Transverse colon (tissue), 4 donors: ENCODE measurements around the gene ZFP62. TPM values are rescaled to one million over a fixed set of nuclear protein-coding genes. Genes with fewer than 3 reads are reported as not detected.

Experiments used
- DNase-seq: peaks from one replicate; pipeline ENCODE4 v3.0.0-alpha.2; 2019
- H3K27ac ChIP-seq, 4 donors: fragments of 200-600 bp; sonication (generic); 2 replicates each; pipeline ENCODE4 v1.5.1; 2016 to 2018; ENCODE audit warnings: inconsistent platforms in 4 of 4
- H3K27me3 ChIP-seq: fragments of 200-600 bp; sonication (generic); 2 replicates; pipeline ENCODE4 v1.5.1; 2017; ENCODE audit warnings: inconsistent platforms
- H3K36me3 ChIP-seq, 4 donors: fragments of 200-600 bp; sonication (generic); 2 replicates each; pipeline ENCODE4 v1.5.1; 2017 to 2019; ENCODE audit warnings: inconsistent platforms in 4 of 4
- H3K4me1 ChIP-seq, 4 donors: fragments of 200-600 bp; sonication (generic); 2 replicates each; pipeline ENCODE4 v1.5.1; 2017 to 2020; ENCODE audit warnings: inconsistent platforms in 4 of 4
- H3K4me3 ChIP-seq, 4 donors: fragments of 200-600 bp; sonication (generic); 1 replicate in 1 of 4; 2 replicates in 3 of 4; pipeline versions ENCODE4 v1.5.1 to v1.6.1; 2017 to 2019; ENCODE audit warnings: inconsistent platforms in 4 of 4
- H3K9me3 ChIP-seq, 2 donors: fragments of 200-600 bp; sonication (generic); 2 replicates each; pipeline ENCODE4 v1.5.1; 2017 to 2019; ENCODE audit warnings: inconsistent platforms in 2 of 2
- CTCF ChIP-seq, 5 experiments: fragments of 200-600 bp in 3 of 5; fragments of 450-650 bp in 2 of 5; sonication (generic) in 3 of 5; IDR thresholded peaks; 1 replicate in 2 of 5; 2 replicates in 3 of 5; pipeline ENCODE4 v1.5.1; 2016 to 2017; ENCODE audit warnings: antibody characterized with exemption in 5 of 5, inconsistent platforms in 3 of 5, mild to moderate bottlenecking in 2 of 5, moderate library complexity in 1 of 5
- EP300 ChIP-seq: sonication (generic); formaldehyde crosslinking; IDR thresholded peaks from one replicate; pipeline ENCODE4 v1.6.1; 2017; ENCODE audit warnings: antibody characterized with exemption, low read depth
- POLR2A ChIP-seq: fragments of 450-650 bp; IDR thresholded peaks from one replicate; pipeline ENCODE4 v1.6.1; 2016; ENCODE audit warnings: antibody characterized with exemption, mild to moderate bottlenecking, moderate library complexity
- POLR2AphosphoS5 ChIP-seq, 3 donors: sonication (generic); formaldehyde crosslinking; IDR thresholded peaks; one replicate each; pipeline ENCODE4 v1.6.1; 2016; ENCODE audit warnings: antibody characterized with exemption in 3 of 3
- WGBS, 2 donors: methylation state at CpG; one replicate each; pipeline ENCODE4 v1.1.5; 2018; ENCODE audit warnings: low coverage in 1 of 2; 5-methylcytosine and 5-hydroxymethylcytosine counted together
- in situ Hi-C, 4 donors: fragments of 200-750 bp; cut with MboI; loops; one replicate each; pipeline versions ENCODE4 v1.15.0 to v1.15.1; 2017; ENCODE audit warnings: low sequenced_read_pairs in 3 of 4, low pct_ligation_motif_present in 1 of 4, low pct_unique_long_range_greater_than_20kb in 1 of 4
- intact Hi-C: fragments of 100-400 bp; cut with DNase I; formaldehyde crosslinking; loops from one replicate; pipeline ENCODE4 v1.15.1; 2023; ENCODE audit warnings: low total_unique reads
- total RNA-seq, 4 donors: library from RNA; depleted of rRNA; stranded (reverse); fragments of >200 nt; gene quantifications; one replicate each; pipeline ENCODE4 v1.1.0, GENCODE V29; 2016

The ZFP62 gene
- total RNA-seq, 4 donors from 2014 or later = 4.1 to 35.7 (median 26.9) TPM

DNA sequence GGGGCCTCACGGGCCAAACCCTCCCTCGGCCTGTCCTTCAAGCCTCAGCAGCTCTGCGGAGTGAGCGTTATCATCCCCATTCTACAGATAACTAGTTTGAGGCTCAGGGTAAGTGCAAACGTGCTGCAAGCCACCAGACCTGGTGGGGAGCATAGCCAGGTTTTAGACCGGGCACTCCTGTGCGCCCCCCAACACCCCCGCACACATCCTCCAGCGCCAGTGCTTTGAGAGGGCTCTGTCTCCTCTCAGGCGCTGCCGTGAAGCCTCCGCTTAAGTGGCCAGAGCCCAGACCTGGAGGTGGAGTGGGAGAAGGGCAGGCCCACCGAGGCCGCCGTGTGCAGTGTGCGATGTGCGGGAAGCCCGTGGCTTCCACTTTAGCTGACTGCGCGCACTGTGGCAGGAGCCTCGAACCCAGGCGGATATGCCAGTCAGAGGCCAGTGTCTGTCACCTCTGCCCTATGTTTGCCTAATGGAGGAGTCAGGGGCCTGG is 56.9 kb downstream of the ZFP62 start:
- H3K36me3 ChIP-seq = no peaks in the 10 kb centered on the region
- in situ Hi-C loops (no loop called here), intact Hi-C loops (loop anchor here (10.0 kb wide), 1 partner anchor 421 kb away; the partner anchor contains the start of gene TRIM41)
- no peak for DNase-seq
- no peaks in the 10 kb centered on the region for H3K27me3 ChIP-seq
- H3K4me1 ChIP-seq = peaks cover 72 to 91% (median 83%) of the 10 kb centered on the region in 4 donors
- 72% methylated on average over 20 of the region's 22 CpGs; no CpG with 5 or more reads in 1 of the 2 donors for WGBS, 2 donors
- TF ChIP-seq CTCF (IDR thresholded peaks at IDR 0.05) = no peak
- TF ChIP-seq POLR2A = no peak
- no peak for TF ChIP-seq EP300
- TF ChIP-seq POLR2AphosphoS5 (IDR thresholded peaks at IDR 0.05) = no peak
- H3K9me3 ChIP-seq = no peaks in the 10 kb centered on the region
- peak overlapping the region in 2 of 4 donors; percentile 96 to 99 for H3K4me3 ChIP-seq
- peak overlapping the region; percentile 99 to 100 (median 99) for H3K27ac ChIP-seq

DNA sequence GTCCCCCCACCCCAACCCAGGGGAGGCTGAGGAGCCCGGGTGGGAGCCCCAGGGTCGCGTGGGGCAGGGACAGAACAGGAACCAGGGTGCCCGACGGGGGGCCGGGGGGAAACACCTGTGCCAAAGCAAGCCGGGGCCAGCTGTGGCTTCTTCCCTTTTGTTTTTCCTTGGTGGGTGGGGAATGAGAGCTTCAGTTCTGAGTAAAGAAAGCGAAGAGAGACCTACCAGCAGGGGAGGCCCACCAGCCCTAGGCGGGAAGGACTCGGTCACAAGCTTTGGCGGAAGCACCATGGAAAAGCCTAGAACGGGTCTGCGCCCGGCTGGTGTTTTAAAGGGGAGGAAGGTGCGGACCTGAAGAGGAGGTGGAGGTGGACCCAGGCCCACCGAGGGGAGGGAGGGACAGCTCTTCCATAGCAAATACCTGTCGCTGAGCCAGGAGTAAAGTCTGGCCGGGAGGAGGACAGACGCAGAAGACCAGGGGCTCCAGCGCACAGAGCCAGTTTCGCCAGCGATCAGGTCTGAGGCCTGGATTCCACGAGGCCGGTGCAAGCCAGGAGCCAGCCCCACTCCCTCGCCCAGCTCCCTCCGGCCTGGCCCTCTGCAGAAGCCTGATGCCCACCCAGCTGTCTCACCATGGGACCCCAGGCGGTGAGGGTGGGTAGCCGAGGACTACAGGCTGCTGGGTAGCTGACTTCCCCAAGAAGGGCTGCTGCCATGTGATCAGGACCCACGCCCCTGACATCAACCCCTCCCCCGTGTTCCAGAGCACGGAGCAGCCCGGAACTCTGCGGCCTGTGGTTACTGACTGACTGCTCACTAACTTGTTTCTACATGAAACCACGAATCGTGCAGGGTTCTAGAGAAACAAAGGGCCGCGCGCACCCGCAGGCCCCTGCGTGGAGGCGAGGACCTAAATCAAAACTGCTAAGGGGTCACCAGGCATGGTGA is 57.6 kb downstream of the ZFP62 start:
- intact Hi-C loops = loop anchor here (10.0 kb wide), 1 partner anchor 421 kb away; the partner anchor contains the start of gene TRIM41
- peaks cover 72 to 91% (median 83%) of the 10 kb centered on the region in 4 donors for H3K4me1 ChIP-seq
- 0 to 52% methylated on average over 3 to 41 of the region's 41 CpGs for WGBS, 2 donors
- no peaks in the 10 kb centered on the region for H3K27me3 ChIP-seq
- DNase-seq = peak; percentile 85
- peak overlapping the region; percentile 59 to 99 (median 92) for H3K4me3 ChIP-seq
- in situ Hi-C loops = no loop called here
- TF ChIP-seq POLR2A (peak; percentile 57), CTCF (IDR thresholded peaks at IDR 0.05) (no peak), EP300 (no peak), POLR2AphosphoS5 (IDR thresholded peaks at IDR 0.05) (peak; percentile 43 to 67 (median 59))
- no peaks in the 10 kb centered on the region for H3K36me3 ChIP-seq
- no peaks in the 10 kb centered on the region for H3K9me3 ChIP-seq
- peak overlapping the region; percentile 99 to 100 (median 99) for H3K27ac ChIP-seq

DNA sequence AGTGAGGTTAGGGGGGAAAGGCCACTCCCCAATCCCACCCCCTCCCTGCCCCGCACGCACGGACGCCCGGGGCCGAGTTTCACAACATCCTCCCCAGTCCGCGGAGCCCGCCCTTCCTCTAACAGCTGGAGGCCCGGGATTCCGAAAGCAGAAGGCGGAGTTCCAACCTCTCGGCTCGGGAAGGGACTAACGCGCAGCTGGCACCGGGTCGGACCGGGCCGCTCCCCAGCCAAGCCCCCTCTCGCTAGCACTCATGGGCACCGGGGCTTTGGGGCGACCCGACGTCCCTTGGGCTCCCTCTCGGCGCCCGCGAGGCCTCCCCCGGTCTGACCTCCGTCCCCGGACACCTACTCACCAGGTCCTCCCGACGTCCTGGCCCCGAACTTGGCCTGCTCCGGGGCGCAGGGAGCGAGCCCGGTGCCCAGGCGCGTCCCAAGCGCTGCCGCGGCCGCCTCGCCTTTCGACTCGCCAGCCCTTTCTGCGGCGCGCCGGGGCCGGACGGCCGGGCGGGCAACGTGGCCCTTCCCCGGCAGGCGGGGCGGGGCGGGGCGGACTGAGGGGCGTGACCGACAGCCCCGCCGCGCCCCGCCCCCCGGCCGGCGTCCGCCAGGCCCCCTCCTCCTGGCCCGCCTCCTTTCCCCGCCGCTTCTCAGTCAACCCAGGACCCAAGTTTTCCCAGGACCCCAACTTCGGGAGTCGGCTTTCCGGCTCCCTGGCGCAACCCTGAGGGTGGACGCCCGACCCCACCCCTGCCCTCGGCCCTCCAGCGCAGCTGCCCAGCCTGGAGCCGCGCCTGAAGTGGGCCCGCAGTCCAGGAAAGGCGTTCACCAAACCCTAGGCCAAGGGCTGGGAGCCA is 58.5 kb downstream of the ZFP62 start, which contains the start of gene MGAT1:
Gene MGAT1, minus strand, starts transcription at position 482 of the 856 bp plus-strand sequence. CDS start 9,835 bp downstream, outside the sequence.
- Histone ChIP-seq H3K9me3 (no peaks in the 10 kb centered on the region), H3K4me1 (peaks cover 67 to 91% (median 83%) of the 10 kb centered on the region in 4 donors), H3K4me3 (peak within 1 kb of the TSS; percentile 89 to 99 (median 98)), H3K27me3 (no peaks in the 10 kb centered on the region), H3K27ac (peak within 1 kb of the TSS; percentile 99 to 100 (median 99)), H3K36me3 (no peaks in the 10 kb centered on the region)
- TF ChIP-seq POLR2AphosphoS5 (IDR thresholded peaks at IDR 0.05) (peak; percentile 81 to 92 (median 91)), CTCF (IDR thresholded peaks at IDR 0.05) (peak in 1 of 5 experiments; percentile 12), EP300 (no peak), POLR2A (peak; percentile 84)
- DNase-seq = peak; percentile 89
- intact Hi-C loops (loop anchor here (10.0 kb wide), 1 partner anchor 422 kb away; the partner anchor contains the start of gene TRIM41), in situ Hi-C loops (no loop called here)
- 0% methylated on average over 28 of the region's 87 CpGs; no CpG with 5 or more reads in 1 of the 2 donors for WGBS, 2 donors
